Nephron progenitor cell (in vitro differentiated cells): ENCODE results near the gene SDHA.
A peak's percentile ranks its signal among the peaks of the same experiment; 100 is the strongest.
"Not testable (repeated sequence)": the region's sequence is repeated elsewhere in the genome, so short reads cannot be mapped to it uniquely, and the experiment has no call there.

Experiments used
- DNase-seq: peaks from one replicate; pipeline ENCODE4 v3.0.0; 2021
- H3K27ac Mint-ChIP-seq: 2 replicates; pipeline ENCODE4 v1.8.0; 2021; ENCODE audit warnings: mild to moderate bottlenecking, moderate library complexity, mixed read lengths
- H3K27me3 Mint-ChIP-seq: 2 replicates; pipeline ENCODE4 v1.8.0; 2021; ENCODE audit warnings: mild to moderate bottlenecking, low read depth, mixed read lengths; ENCODE audit not compliant: poor library complexity
- H3K36me3 Mint-ChIP-seq: 2 replicates; pipeline ENCODE4 v1.8.0; 2021; ENCODE audit warnings: low read depth, mixed read lengths
- H3K4me1 Mint-ChIP-seq: 2 replicates; pipeline ENCODE4 v1.8.0; 2021; ENCODE audit warnings: mixed read lengths
- H3K4me3 Mint-ChIP-seq: 2 replicates; pipeline ENCODE4 v1.8.0; 2021; ENCODE audit warnings: mild to moderate bottlenecking, moderate library complexity, mixed read lengths
- H3K9me3 Mint-ChIP-seq: 2 replicates; pipeline ENCODE4 v1.8.0; 2021; ENCODE audit warnings: mild to moderate bottlenecking, moderate library complexity, mixed read lengths
- TF ChIP-seq, protein P1 (sequence below): fragments of 200-600 bp; sonication (generic); IDR thresholded peaks from 2 replicates; pipeline ENCODE4 v1.5.0; 2021; ENCODE audit warnings: antibody characterized with exemption

The SDHA gene

DNA sequence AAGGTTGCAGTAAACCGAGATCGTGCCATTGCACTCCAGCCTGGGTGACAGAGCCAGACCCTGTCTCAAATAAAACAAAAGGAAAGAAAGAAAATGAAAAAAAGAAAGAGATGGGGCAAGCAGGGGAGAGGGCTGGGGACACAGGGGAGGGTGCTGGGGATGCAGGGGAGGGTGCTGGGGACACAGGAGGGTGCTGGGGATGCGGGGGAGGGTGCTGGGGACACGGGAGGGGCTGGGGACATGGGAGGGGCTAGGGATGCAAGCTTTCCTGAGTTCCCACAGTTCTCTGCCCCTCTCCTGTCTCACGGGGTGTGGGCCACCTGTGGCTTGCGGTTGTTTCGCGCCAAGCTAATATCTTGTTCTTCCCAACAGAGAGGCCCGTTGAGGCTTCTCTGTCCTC, 60.5 kb downstream of the SDHA start:
- no peaks in the 10 kb centered on the region for H3K27me3 Mint-ChIP-seq
- TF ChIP-seq, protein P1, sequence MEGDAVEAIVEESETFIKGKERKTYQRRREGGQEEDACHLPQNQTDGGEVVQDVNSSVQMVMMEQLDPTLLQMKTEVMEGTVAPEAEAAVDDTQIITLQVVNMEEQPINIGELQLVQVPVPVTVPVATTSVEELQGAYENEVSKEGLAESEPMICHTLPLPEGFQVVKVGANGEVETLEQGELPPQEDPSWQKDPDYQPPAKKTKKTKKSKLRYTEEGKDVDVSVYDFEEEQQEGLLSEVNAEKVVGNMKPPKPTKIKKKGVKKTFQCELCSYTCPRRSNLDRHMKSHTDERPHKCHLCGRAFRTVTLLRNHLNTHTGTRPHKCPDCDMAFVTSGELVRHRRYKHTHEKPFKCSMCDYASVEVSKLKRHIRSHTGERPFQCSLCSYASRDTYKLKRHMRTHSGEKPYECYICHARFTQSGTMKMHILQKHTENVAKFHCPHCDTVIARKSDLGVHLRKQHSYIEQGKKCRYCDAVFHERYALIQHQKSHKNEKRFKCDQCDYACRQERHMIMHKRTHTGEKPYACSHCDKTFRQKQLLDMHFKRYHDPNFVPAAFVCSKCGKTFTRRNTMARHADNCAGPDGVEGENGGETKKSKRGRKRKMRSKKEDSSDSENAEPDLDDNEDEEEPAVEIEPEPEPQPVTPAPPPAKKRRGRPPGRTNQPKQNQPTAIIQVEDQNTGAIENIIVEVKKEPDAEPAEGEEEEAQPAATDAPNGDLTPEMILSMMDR, result no peak
- peaks cover 3% of the 10 kb centered on the region for H3K4me1 Mint-ChIP-seq
- H3K36me3 Mint-ChIP-seq, result peaks cover 56% of the 10 kb centered on the region
- peaks cover 35% of the 10 kb centered on the region for H3K9me3 Mint-ChIP-seq
- no peak for DNase-seq
- no peak overlapping the region for H3K4me3 Mint-ChIP-seq
- no peak overlapping the region for H3K27ac Mint-ChIP-seq

DNA sequence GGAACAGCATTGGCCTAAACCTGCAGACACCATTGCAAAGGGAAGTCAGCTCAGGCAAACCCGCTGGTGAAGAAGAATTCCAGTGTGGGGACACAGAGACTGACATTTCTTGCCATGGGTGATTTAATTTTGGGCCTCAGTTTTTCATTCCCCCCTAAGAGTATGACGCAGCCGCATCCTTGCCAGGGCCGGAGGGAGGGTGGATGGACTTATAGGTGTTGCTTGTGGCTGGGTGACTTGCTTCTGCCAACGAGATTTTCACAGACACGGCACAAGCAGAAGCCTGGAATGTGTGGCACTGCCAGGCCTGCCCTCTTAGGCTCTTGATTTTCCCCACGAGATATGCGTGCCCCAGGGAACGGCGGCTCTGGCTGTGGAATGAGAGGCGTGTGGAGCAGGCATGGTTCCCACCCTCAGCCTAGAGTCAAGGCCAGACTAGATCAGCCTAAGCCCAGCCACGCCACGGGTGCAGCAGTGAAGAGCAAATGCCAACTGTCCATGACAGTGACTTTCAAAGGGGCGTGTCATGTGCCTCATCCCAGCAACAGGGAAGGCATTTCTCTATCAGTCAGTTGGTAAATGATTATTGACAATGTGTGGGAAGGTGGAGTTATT, 61.0 kb downstream of the SDHA start:
- not testable (repeated sequence) for H3K4me3 Mint-ChIP-seq, DNase-seq, H3K27ac Mint-ChIP-seq, H3K4me1 Mint-ChIP-seq, H3K27me3 Mint-ChIP-seq
- Mint-ChIP-seq H3K36me3 (peaks cover 58% of the 10 kb centered on the region), H3K9me3 (peaks cover 35% of the 10 kb centered on the region)

DNA sequence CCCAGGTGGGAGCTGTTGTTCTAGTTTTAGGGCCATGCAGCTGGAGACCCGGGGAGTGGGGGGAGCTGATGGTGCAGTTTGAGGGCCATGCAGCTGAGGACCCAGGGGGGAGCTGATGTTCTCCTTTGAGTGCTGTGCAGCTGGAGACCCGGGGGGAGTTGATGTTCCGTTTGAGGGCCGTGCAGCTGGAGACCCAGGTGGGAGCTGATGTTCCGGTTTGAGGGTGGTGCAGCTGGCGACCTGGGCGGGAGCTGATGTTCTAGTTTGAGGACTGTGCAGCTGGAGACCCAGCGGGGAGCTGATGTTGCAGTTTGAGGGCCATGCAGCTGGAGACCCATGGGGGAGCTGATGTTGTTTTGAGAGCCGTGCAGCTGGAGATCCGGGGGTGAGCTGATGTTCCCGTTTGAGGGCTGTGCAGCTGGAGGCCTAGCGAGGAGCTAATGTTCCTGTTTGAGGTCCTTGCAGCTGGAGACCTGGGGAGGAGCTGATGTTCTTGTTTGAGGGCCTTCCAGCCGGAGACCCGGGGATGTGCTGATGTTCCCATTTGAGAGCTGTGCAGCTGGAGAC, 68.0 kb downstream of the SDHA start:
- H3K27ac Mint-ChIP-seq, result no peak overlapping the region
- H3K4me3 Mint-ChIP-seq, result no peak overlapping the region
- H3K36me3 Mint-ChIP-seq, result peaks cover 70% of the 10 kb centered on the region
- TF ChIP-seq, protein P1, result no peak
- peaks cover 25% of the 10 kb centered on the region for H3K9me3 Mint-ChIP-seq
- H3K4me1 Mint-ChIP-seq, result peaks cover 7% of the 10 kb centered on the region
- H3K27me3 Mint-ChIP-seq, result no peaks in the 10 kb centered on the region
- no peak for DNase-seq

DNA sequence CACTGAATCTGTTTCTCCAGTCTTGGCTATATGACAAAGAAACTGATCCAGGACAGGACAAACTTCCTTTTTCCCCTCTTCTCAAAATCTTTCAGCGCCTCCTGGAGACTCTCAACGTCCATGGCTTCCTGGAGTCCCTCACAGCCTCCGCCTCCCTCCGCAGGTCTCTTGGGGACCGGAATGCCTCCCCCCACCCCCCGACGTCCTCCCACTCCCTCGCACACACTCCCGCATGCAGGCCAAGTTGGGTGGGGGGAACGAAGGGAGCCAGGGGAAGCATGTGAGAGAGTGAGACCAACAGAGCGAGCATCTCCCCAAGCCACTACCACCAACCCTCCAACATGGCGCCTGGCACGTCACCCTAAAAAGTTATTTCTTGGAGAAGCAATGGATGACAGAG, 72.1 kb downstream of the SDHA start:
- H3K27ac Mint-ChIP-seq, result peak overlapping the region; percentile 36
- H3K27me3 Mint-ChIP-seq, H3K4me3 Mint-ChIP-seq, H3K4me1 Mint-ChIP-seq, DNase-seq: not testable (repeated sequence)
- H3K9me3 Mint-ChIP-seq, result peaks cover 20% of the 10 kb centered on the region
- peaks cover 57% of the 10 kb centered on the region for H3K36me3 Mint-ChIP-seq

DNA sequence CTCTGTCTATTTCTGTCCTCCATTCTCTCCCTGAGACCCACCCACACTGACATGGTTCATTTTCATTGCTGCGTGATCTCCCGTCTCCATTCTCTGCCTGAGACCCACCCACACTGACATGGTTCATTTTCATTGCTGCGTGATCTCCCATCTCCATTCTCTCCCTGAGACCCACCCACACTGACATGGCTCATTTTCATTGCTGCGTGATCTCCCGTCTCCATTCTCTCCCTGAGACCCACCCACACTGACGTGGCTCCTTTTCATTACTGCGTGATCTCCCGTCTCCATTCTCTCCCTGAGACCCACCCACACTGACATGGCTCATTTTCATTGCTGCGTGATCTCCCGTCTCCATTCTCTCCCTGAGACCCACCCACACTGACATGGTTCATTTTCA, 73.2 kb downstream of the SDHA start:
- H3K27ac Mint-ChIP-seq, H3K4me1 Mint-ChIP-seq, DNase-seq, H3K27me3 Mint-ChIP-seq, H3K4me3 Mint-ChIP-seq: not testable (repeated sequence)
- Mint-ChIP-seq H3K9me3 (peaks cover 20% of the 10 kb centered on the region), H3K36me3 (peaks cover 52% of the 10 kb centered on the region)

DNA sequence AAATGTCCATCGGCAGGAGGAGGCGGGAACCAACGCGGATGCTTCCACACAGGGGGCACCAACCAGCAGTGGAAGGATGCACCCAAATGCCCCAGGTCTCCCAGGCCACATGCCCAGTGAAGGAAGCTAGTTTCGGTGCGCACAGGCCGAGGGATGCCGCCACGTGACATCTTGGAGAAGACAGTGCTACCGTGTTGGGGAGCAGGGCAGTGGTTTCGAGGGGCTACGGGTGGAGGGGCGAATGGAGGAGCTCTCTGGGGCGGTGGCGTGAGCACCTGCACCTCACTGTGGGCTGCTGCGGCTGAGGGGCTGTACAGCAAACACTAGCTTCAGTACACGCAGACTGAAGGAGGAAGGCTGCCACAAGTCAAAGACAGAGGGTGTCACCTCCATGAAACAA, 76.7 kb downstream of the SDHA start:
- not testable (repeated sequence) for H3K27ac Mint-ChIP-seq, DNase-seq, H3K27me3 Mint-ChIP-seq, H3K4me3 Mint-ChIP-seq
- Mint-ChIP-seq H3K4me1 (peaks cover 28% of the 10 kb centered on the region), H3K36me3 (peaks cover 44% of the 10 kb centered on the region), H3K9me3 (peaks cover 20% of the 10 kb centered on the region)

DNA sequence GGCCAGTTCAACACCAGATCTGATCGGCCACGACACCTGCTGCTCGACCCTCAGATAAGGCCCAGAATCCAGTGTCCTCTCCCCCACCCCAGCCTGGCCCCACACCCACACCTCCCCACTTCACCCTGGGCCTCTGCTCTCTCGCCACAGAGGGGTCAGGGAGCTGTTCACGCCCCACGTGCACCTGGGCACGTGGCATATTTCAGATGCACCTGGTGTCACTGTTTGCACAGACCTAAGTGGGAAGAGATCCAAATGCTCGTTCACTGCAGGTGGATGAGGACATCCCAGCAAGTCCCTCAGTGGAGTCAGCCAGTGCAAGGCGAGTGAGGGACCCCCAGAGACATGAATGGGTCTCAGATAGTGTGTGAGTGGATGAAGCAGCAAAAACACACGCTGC, 78.1 kb downstream of the SDHA start:
- H3K27ac Mint-ChIP-seq, H3K27me3 Mint-ChIP-seq, DNase-seq, H3K4me3 Mint-ChIP-seq: not testable (repeated sequence)
- Mint-ChIP-seq H3K9me3 (peaks cover 19% of the 10 kb centered on the region), H3K36me3 (peaks cover 32% of the 10 kb centered on the region), H3K4me1 (peaks cover 29% of the 10 kb centered on the region)

DNA sequence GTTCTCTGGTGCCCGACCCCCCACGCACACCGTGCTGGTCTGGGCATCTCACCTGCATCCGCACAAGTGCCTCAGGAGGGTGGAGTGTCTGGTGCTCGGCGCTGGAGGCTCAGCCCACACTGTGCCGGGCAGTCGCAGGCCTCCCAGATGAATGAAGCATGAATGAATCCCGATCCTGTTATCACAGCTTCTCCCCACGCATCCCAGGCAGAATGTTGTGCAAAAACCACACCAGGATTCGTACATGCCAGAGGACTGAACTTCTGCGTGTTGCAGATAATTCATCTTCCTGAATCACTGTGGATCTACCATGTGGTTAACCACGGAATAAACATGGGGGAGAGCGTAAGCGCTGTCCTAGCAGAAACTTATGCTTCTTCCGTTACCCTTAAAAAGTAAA, 78.8 kb downstream of the SDHA start:
- DNase-seq, H3K27ac Mint-ChIP-seq, H3K4me3 Mint-ChIP-seq, H3K27me3 Mint-ChIP-seq: not testable (repeated sequence)
- Mint-ChIP-seq H3K36me3 (peaks cover 25% of the 10 kb centered on the region), H3K4me1 (peaks cover 29% of the 10 kb centered on the region), H3K9me3 (peaks cover 12% of the 10 kb centered on the region)

DNA sequence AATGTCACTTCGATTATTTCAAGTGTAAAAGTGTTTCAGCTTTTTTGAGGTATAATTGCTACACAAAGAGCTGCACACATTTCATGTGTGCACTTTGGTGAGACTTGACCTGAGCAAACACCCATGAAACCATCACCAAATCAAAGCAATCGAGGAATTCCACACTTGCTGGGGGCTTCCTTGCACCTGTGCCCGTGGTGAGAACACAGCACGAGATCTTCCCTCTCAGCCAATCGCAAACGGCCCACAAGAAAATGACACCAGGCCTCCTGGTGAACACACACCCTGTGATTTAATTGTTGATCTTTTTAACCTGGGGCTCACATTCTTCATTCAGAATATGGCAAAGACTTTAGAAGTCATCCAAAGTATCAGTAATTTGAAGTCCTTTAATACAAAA, 79.3 kb downstream of the SDHA start:
- H3K4me3 Mint-ChIP-seq, H3K27me3 Mint-ChIP-seq, H3K9me3 Mint-ChIP-seq, DNase-seq: not testable (repeated sequence)
- Mint-ChIP-seq H3K36me3 (peaks cover 20% of the 10 kb centered on the region), H3K27ac (peak overlapping the region; percentile 22), H3K4me1 (peaks cover 31% of the 10 kb centered on the region)

DNA sequence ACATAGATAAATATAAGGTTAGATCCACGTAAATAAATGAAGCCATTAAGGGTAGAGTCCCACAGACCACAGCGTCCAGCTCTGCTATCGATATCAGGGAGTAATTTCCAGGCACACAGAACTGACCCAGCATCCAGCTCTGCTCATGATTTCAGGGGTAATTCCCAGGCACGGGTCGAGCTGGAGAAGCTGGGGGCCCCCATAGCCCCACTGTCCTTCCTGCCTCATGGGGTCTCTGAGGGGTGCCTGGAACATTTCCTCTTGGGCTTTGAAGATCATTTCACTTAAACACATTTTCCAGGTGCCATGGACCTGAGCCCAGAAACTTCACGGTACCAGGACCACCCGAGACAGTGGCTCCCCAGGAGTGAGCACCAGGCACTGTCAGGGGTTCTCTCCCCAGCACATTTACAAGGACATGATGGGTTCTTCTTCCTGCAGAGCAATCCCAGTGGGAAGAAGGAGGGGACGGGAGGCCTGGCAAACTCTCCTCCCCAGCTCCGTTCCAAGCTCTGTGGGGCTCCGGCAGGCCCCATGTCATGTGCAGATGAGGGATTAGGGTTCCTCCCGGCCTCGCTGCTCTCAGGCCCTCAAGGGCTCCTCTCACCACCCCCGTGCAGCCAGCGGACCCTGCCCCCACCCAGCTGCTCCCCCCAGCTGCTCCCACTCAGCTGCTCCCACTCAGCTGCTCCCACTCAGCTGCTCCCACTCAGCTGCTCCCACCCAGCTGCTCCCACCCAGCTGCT, 80.0 kb downstream of the SDHA start:
- DNase-seq, H3K27ac Mint-ChIP-seq, H3K4me3 Mint-ChIP-seq, H3K9me3 Mint-ChIP-seq, H3K27me3 Mint-ChIP-seq: not testable (repeated sequence)
- H3K4me1 Mint-ChIP-seq, result peaks cover 38% of the 10 kb centered on the region
- peaks cover 13% of the 10 kb centered on the region for H3K36me3 Mint-ChIP-seq
